ENCODE measurements around the gene DNAL1.
A peak's percentile ranks its signal among the peaks of the same experiment; 100 is the strongest.
"Not testable (repeated sequence)": the region's sequence is repeated elsewhere in the genome, so short reads cannot be mapped to it uniquely, and the experiment has no call there.

Gene DNAL1, protein sequence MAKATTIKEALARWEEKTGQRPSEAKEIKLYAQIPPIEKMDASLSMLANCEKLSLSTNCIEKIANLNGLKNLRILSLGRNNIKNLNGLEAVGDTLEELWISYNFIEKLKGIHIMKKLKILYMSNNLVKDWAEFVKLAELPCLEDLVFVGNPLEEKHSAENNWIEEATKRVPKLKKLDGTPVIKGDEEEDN

DNA sequence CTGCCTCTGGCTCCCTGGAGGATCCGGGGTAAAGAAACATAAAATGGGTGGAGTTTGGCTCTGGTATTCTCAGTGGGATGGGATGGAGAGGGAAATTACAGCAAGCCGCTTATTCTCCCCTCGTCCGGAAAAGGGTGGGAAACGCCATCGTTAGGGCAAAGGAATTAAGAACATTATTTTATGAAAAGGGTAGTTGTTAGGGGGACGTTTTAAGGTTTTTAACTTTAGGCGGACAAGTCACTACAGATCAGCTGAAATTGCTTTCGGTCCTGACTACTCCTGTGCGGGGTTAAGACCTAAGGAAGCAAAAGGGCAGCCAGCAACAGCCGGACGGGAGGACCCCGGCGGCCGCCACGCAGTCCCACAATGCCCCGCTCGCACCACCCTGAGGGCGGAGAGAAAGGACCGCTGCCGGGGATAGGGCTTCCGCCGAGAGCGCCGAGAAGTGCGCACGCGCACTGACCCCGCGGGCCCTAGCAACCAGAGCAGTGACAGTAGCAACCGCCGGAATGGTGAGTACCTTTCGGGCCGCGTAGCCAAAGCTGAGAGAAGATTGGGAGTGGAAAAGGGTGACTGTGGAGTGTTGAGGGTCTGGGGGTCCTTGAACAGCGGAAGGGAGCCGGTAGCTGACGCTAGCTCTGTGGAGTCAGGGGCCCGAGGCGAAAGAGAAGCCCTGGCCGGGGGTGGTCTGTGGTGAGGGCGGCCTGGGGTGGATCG lies at the start of gene DNAL1:
DNAL1 (plus strand) TSS at position 456 of the 717 bp plus-strand sequence; CDS start at position 510, 54 bp downstream.
- DNase-seq, result peak; percentile 90

DNA sequence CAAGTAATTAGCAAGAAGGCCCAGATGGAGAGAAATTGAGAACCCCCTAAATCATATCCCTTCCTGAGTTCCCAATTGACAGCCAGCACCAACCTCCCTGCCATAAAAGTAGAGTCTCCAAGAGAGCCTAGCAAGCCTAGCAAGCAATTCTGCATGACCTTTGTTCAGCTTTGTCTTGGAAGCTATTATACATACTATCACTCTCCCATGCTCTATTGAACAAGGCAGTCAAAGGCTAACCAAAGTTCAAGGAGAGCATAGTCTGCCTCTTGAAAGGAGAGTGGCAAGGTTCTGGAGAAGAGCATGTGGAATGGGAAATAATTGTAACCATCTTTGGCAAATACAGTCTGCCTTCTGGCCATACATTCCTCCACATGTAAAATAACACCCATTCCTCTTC lies 45.3 kb upstream of the DNAL1 start:
- no peak for DNase-seq

DNA sequence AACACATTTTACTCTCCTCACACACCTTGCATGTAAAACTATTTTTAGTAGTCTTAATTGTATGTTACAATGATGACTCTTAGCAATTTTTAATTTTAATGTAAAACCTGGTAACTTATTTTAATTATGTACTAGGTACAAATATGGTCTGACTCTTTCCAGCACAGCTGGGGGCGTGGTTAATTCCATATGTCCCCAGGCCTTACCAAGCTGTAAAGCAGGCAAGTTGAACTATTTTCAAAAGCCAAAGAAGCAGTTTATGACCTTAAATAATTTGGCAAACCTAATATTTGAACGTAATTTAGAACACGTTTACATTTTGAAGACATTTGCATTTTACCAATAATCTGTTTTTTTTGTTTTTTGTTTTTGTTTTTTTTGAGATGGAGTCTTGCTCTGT lies 41.8 kb upstream of the DNAL1 start:
- no peak for DNase-seq

DNA sequence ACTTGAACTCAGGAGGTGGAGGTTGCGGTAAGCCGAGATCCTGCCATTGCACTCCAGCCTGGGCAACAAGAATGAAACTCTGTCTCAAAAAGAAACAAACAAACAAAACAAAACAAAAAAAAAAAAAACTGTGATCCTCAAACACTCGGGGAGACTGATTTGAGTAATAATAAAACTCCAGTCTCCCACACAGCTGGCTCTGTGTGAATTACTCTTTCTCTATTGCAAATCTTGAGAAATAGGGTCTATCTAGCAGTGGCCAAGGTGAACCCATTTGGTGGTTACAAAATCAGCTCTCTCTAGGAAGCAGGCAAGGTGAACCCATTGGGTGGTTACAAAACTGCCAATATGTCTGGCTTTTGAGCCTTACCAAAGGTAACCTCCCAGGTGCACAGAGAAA lies 38.5 kb upstream of the DNAL1 start:
- DNase-seq, result no peak

DNA sequence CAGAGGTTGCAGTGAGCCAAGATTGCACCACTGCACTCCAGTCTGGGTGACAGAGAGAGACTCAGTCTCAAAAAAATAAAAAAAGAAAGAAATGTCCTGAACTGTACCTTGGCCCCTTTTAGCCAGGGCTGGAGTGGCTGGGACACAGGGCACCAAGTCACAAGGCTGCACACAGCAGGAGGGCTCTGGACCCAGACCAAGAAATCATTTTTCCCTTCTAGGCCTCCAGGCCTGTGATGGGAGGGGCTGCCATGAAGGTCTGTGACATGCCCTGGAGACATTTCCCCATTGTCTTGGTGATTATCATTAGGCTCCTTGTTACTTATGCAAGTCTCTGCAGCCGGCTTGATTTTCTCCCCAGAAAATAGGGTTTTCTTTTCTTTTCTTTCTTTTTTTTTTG lies 37.5 kb upstream of the DNAL1 start:
- no peak for DNase-seq

DNA sequence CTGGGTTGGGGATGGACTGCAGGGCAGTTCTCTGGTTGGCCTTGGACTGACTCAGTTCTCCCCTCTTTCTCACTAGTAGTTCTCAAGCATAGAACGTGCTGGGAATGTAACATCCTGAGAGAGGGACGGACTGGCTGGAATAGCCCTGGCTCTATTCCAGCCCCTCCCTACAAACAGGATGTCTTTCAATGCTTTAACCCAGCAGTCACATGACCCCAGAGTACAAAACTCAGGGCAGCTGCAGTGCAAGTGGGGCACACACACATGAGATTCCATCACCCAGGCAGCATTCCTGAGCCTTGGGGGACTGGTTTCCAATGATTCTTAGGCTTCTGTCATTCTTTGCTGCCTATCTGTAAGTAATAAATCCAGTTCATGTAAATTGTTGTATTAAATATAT lies 34.1 kb upstream of the DNAL1 start:
- no peak for DNase-seq

DNA sequence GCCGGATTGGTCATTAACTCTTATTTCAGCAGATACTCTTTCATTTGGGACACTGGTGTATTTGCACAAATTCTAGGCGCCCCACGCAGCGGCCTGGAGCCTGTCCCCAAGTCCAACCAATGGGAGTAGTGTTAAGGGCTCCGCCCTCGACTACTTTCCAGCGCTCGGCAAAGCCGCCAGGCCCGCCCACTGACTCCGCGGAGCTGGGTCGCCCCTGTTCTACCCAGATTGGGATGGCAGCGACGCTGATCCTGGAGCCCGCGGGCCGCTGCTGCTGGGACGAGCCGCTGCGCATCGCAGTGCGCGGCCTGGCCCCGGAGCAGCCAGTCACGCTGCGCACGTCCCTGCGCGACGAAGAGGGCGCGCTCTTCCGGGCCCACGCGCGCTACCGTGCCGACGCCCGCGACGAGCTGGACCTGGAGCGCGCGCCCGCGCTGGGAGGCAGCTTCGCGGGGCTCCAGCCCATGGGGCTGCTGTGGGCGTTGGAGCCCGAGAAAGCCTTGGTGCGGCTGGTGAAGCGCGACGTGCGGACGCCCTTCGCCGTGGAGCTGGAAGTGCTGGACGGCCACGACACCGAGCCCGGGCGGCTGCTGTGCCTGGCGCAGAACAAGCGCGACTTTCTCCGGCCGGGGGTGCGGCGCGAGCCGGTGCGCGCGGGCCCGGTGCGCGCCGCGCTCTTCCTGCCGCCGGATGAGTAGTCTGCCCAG lies 32.3 kb upstream of the DNAL1 start, which contains the start of gene ACOT6:
ACOT6 (plus strand) TSS at position 179 of the 707 bp plus-strand sequence; CDS start at position 234, 55 bp downstream.
- peak; percentile 57 for DNase-seq

DNA sequence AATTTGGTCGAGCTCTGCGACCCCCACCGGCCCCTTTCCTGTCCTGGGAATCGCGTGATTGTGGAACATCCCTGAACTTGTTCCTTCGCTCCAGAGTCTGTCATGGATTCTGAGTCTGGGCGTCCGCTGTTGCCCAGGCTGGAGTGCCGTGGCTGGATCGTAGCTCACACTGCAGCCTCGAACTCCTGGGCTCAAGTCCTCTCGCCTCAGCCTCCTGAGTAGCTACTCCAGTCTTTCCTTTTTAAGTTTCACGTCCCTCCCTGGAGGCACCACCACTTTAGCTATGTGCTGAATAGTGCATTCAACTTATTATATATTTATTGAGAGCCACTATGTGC lies 31.8 kb upstream of the DNAL1 start:
- no peak for DNase-seq

DNA sequence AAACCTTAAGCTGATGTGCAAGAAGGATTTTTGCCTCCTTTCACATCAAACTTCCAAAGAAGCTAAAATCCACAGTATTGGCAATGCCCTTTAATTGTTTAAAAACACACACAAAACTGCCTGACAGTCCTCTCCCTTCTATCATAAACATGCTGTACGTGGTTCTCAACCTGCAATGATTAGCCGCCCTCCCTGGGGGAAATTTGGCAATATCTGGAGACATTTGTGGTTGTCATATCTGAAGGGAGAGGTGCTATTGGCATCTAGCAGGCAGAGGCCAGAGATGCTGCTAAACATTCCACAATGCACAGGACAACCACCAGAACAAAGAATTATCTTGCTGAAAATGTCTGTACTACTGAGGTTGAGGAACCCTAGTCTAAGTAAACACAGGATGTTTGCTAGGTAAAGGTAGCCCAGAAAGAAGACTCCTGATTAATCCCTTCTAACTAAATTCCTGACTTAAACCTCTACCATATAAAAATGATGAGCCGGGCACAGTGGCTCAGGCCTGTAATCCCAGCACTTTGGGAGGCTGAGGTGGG lies 31.3 kb upstream of the DNAL1 start:
- no peak for DNase-seq

DNA sequence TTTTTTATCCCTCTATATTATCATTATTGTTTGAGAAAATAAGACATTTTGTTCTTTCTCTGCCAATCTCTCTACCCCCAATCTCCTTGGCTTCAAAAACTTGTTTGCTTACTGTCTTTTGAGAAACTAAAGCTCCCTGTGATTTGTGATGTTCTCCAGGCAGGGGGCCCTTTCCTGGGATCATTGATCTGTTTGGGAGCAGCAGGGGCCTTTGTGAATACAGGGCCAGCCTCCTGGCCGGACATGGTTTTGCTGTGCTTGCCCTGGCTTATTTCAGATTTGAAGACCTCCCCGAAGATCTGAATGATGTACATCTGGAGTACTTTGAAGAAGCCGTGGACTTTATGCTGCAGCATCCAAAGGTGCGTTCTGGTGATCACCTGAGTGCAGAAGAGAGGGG lies 28.0 kb upstream of the DNAL1 start:
- no peak for DNase-seq

DNA sequence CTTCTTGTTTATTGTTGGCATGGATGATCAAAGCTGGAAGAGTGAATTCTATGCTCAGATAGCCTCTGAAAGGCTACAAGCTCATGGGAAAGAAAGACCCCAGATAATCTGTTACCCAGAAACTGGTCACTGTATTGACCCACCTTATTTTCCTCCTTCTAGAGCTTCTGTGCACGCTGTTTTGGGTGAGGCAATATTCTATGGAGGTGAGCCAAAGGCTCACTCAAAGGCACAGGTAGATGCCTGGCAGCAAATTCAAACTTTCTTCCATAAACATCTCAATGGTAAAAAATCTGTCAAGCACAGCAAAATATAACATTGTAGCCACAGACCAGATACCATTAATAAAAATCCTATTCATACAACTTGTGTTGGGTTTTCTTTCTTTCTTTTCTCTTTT lies 25.3 kb upstream of the DNAL1 start:
- DNase-seq, result no peak

DNA sequence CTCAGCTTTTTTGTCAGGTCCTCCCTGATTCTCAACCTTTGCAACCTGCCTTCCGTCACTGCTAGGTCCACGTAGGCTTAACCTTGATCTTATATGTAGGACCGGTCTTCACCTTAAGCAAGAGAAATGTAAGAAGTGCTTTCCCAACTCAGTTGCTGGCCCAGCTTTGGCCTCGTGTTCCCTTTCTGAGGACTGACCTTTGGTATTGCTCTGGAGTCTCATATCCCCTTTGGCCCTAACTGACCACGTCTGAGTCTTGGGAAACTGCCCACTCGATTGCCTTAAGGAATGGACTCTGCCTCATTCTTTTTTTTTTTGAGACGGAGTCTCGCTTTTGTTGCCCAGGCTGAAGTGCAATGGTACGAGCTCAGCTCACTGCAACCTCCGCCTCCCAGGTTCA lies 24.5 kb upstream of the DNAL1 start:
- no peak for DNase-seq

DNA sequence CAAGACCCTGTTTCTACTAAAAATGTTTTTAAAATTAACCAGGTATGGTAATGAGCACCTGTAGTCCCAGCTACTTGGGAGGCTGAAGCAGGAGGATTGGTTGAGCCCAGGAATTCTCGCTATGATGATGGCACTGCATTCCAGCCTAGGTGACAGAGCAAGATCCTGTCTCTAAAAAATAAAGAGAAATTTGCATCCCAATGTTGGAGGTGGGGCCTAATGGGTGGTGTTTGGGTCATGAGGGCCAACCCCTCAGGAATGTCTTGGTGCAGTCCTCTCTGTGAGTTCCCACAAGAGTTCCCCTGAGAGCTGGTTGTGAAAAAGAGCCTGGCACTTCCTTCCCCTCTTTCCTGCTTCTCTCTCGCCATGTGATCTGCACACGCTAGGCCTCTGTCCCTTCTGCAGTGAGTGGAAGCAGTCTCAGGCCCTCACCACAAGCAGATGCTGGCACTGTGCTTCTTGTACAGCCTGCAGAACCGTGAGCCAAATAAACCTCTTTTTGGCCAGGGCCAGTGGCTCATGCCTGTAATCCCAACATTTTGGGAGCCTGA lies 21.2 kb upstream of the DNAL1 start:
- no peak for DNase-seq

DNA sequence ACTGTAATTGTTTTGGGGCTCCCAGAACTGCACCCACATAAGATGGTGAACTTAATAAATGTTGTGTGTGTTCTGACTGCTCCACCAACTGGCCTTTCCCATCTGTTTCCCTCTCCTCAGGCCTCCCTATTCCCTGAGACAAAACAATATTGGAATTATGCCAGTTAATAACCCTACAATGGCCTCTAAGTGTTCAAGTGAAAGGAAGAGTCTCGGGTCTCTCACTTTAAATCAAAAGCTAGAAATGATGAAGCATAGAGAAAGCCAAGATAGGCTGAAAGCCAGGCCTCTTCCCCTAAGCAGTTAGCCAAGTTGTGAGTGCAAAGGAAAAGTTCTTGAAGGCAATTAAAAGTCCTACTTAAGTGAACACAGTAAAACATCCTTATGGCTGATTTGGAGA lies 19.1 kb upstream of the DNAL1 start:
- DNase-seq, result no peak

DNA sequence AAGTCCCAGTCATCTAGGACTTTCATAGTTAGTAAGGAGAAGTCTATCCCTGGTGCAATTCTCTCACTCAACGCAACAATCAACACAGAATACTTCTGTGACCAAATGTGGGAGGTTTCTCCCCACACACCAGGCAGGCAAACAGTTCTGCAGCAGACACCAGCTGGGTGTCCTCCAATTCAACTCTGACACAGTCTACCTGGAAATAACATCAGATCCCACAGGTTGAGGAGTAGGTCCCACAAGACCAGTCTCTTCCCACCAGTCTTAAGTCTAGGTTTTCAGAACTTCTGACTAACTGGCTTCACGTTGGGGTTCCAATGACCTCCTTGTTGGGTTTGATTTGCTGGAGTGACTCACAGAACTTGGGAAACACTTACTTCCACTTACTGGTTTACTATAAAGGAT lies 17.6 kb upstream of the DNAL1 start:
- no peak for DNase-seq

DNA sequence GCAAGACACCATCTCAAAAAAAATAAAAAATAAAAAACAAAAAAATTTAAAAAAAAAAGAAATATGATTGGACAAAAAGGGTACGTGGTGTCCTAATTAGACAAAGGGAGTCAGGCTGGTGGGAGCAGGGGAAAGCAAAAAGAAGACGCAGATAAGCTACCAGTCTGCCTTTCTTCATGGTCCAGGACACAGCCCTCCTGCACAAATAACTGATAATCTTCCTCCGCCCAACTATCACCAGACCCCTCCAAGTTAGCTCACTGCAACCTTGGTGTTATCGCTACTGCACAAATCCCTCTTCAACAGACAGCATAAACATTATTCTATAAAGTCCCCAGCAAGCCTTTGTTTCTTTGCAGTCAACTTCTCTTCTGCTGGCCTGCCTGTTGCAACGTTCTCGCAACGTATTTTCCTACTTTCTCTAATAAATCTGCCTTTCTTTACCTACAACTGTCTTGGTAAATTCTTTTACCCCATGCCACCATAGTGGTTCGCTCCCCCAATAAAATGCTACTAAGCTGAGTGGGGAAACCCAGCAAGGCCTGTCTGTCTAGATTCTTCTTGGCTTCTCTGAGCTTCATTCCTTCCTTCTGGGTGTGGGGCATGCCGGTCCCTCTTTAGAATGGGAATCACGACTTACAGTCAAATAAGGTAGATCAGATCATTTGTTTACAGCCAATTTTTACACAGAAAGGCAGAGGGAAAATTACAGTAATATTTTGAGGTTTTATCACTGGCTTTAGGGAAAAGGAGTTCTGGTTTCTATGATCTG lies 14.6 kb upstream of the DNAL1 start:
- DNase-seq, result no peak

DNA sequence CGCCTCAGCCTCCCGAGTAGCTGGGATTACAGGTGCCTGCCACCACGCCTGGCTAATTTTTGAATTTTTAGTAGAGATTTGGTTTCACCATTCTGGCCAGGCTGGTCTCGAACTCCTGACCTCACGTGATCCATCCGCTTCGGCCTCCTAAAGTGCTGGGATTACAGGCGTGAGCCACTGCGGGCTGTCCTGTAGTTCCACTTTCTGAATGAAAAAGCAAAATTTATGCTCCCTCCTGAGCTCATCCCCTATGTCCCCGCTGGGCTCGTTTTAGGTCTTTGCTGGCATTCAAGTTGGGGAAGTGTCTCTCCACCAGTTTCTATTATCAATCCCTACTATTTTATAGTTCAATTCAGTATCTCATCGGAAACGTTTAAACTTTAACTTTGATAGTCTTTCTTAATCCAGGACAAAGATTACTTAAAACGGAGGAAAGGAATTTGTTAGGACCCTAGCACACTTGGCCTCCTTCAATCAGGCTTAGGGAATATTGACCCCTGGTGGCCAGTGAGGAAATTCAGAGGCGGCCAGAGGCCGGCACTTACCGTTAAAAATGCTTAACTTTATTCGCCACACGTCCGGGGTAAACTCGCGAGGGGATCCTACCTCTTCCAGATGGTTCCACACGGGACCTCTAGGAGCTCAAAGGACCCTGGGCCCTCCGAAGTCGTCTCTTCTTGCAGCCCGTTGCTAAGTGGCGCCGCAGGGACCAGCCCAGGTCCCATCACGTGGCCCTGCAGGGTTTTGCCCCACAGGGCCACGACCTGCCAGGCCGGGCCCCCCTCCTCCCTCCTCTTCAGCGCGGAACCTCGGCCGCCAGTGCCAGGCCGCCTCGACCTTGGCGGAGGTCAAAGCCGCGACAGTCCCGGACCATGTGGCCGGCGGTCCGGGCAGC lies 11.4 kb upstream of the DNAL1 start:
- peak; percentile 49 for DNase-seq

DNA sequence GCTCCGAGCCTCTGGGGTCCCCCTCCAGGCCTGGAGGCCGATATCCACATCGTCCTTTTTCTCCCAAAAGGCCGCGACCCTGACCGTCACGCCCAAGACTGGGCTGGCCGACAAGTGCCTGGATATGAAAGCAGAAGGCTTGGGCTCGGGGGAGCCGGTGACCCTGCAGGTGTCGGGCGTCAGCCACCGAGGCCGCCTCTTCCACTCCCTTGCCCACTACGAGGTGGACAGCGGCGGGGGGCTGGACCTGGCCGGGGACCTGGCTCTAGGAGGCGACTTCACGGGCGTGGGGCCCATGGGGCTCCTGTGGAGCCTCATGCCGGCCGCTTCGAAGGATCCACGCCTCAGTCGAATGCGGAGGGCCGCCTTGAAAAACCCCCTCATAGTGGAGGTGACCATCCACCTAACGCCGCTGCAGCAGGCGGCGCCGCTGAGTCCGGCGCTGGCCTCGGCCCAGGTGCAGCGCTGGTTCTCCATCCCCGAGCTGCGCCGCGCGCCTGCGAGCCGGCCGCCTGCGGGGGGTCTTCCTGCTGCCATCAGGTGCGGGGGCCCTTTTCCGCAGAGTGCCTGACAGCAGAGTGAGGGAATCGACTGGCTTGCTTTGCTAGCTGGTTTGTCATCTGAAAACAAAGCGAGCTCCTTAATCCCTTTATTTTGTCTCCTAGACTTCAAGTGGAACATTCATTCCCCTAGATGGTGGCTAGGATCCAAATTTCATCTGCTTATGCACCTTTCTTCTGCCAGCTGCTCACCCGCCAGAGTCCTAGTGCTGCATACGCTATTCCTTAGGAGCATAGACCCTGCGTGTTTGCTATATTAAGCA lies 10.6 kb upstream of the DNAL1 start:
- no peak for DNase-seq

DNA sequence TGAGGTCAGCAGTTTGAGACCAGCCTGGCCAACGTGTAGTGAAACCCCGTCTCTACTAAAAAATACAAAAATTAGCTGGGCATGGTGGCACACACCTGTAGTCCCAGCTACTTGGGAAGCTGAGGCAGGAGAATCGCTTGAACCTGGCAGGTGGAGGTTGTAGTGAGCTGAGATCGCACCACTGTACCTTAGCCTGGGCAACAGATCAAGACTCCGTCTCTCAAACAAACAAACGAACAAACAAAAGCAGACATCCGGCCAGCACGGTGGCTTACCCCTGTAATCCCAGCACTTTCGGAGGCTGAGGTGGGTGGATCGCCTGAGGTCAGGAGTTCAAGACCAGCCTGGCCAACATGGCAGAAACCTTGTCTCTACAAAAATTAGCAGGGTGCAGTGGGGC lies 8.4 kb upstream of the DNAL1 start:
- not testable (repeated sequence) for DNase-seq

DNA sequence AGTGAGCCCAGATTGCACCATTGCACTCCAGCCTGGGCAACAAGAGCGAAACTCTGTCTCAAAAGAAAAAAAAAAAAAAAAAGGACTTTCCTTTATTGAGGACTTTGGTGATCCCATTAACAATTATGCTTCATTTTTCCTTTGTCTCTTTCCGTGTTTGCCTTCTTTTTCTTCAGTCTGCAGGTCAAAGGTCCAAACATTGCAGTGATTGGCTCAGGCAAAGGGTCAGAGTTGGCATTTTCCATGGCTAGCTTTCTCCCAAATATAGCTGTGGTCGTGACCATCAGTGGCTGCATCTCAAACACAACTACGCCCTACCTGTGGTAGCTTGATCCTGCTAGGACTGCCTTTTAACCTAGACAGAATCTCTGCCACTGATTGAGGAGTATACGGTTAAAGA lies 7.0 kb upstream of the DNAL1 start:
- no peak for DNase-seq
